HEK293 (cell line): ENCODE data around the gene STUB1.

Source experiments
- CTCF ChIA-PET: fragments of 350-600 bp; formaldehyde crosslinking; extraction: SDS; loops from one replicate; lab custom pipeline; 2021; ENCODE audit warnings: antibody characterized with exemption; lab: Yijun Ruan, JAX
- POLR2A ChIA-PET: fragments of 300-600 bp; formaldehyde crosslinking; extraction: SDS; loops from one replicate; lab custom pipeline; 2020; ENCODE audit warnings: antibody characterized with exemption, inconsistent platforms; lab: Yijun Ruan, JAX
- H3K27ac ChIP-seq: fragments of 200-500 bp; sonication (Bioruptor generic); 2 replicates; pipeline ENCODE4 v1.5.1; 2014; ENCODE audit warnings: low read depth, low read length, control low read depth, inconsistent platforms; ENCODE audit errors: extremely low read depth
- H3K36me3 ChIP-seq, 2 experiments: fragments of 200-500 bp in 1 of 2; sonication (Bioruptor generic) in 1 of 2; 1 replicate in 1 of 2; 2 replicates in 1 of 2; pipeline ENCODE4 v1.5.1; 2014 to 2017; ENCODE audit warnings: inconsistent platforms in 2 of 2, low read length in 2 of 2; ENCODE audit not compliant: control insufficient read depth in 2 of 2, insufficient read depth in 1 of 2
- H3K4me1 ChIP-seq: fragments of 200-500 bp; sonication (Bioruptor generic); 2 replicates; pipeline ENCODE4 v1.5.1; 2014; ENCODE audit warnings: mild to moderate bottlenecking, low read length, inconsistent platforms; ENCODE audit not compliant: control insufficient read depth, insufficient read depth
- H3K4me3 ChIP-seq: 2 replicates; pipeline ENCODE4 v1.5.1; 2011; ENCODE audit warnings: low read depth, mild to moderate bottlenecking, control low read depth, low read length, moderate library complexity
- H3K9me3 ChIP-seq: fragments of 200-500 bp; sonication (Bioruptor generic); 2 replicates; pipeline ENCODE4 v1.5.1; 2014; ENCODE audit warnings: low read depth, low read length, inconsistent platforms; ENCODE audit not compliant: control insufficient read depth, insufficient read depth
- EGR2 ChIP-seq: fragments of 450-650 bp; formaldehyde crosslinking; IDR thresholded peaks from 2 replicates; pipeline ENCODE4 v1.5.1; 2016; ENCODE audit warnings: low read depth, missing biosample characterization, missing genetic modification characterization
- GLI4 ChIP-seq: fragments of 450-650 bp; formaldehyde crosslinking; IDR thresholded peaks from 2 replicates; pipeline ENCODE4 v1.5.1; 2016; ENCODE audit warnings: missing biosample characterization, missing genetic modification characterization
- SCRT2 ChIP-seq: fragments of 450-650 bp; formaldehyde crosslinking; IDR thresholded peaks from 2 replicates; pipeline ENCODE4 v1.5.1; 2016; ENCODE audit warnings: missing biosample characterization, missing genetic modification characterization
- ZBTB1 ChIP-seq: fragments of 450-650 bp; formaldehyde crosslinking; IDR thresholded peaks from 2 replicates; pipeline ENCODE4 v1.5.1; 2016; ENCODE audit warnings: missing biosample characterization, missing genetic modification characterization
- ZNF155 ChIP-seq: fragments of 450-650 bp; formaldehyde crosslinking; IDR thresholded peaks from 2 replicates; pipeline ENCODE4 v1.5.1; 2016; ENCODE audit warnings: missing biosample characterization, missing genetic modification characterization
- ZNF2 ChIP-seq: fragments of 450-650 bp; formaldehyde crosslinking; IDR thresholded peaks from 2 replicates; pipeline ENCODE4 v1.5.1; 2016; ENCODE audit warnings: missing biosample characterization, missing genetic modification characterization
- ZNF292 ChIP-seq: fragments of 450-650 bp; formaldehyde crosslinking; IDR thresholded peaks from 2 replicates; pipeline ENCODE4 v1.5.1; 2016; ENCODE audit warnings: low read depth, missing biosample characterization, missing genetic modification characterization, borderline replicate concordance
- ZNF311 ChIP-seq: fragments of 450-650 bp; formaldehyde crosslinking; IDR thresholded peaks from 2 replicates; pipeline ENCODE4 v1.5.1; 2017; ENCODE audit warnings: missing biosample characterization, missing genetic modification characterization, borderline replicate concordance
- ZNF362 ChIP-seq: fragments of 450-650 bp; formaldehyde crosslinking; IDR thresholded peaks from 2 replicates; pipeline ENCODE4 v1.5.1; 2016; ENCODE audit warnings: missing biosample characterization, missing genetic modification characterization
- ZNF366 ChIP-seq: fragments of 450-650 bp; formaldehyde crosslinking; conservative IDR thresholded peaks from 2 replicates; pipeline ENCODE4 v1.5.1; 2016; ENCODE audit warnings: missing biosample characterization, missing genetic modification characterization
- ZNF555 ChIP-seq: fragments of 450-650 bp; formaldehyde crosslinking; conservative IDR thresholded peaks from 2 replicates; pipeline ENCODE4 v1.5.1; 2017; ENCODE audit warnings: missing biosample characterization, mild to moderate bottlenecking, missing genetic modification characterization, inconsistent platforms
- ZNF600 ChIP-seq: fragments of 450-650 bp; formaldehyde crosslinking; IDR thresholded peaks from 2 replicates; pipeline ENCODE4 v1.5.1; 2016; ENCODE audit warnings: missing biosample characterization, missing genetic modification characterization
- ZNF707 ChIP-seq: fragments of 450-650 bp; formaldehyde crosslinking; IDR thresholded peaks from 2 replicates; pipeline ENCODE4 v1.5.1; 2016; ENCODE audit warnings: missing biosample characterization, missing genetic modification characterization
- ZSCAN16 ChIP-seq: fragments of 450-650 bp; formaldehyde crosslinking; IDR thresholded peaks from 2 replicates; pipeline ENCODE4 v1.5.1; 2016; ENCODE audit warnings: missing biosample characterization, missing genetic modification characterization
- TF ChIP-seq, protein P1 (sequence below): IDR thresholded peaks from 2 replicates; pipeline ENCODE4 v1.6.1; 2011; ENCODE audit warnings: mild to moderate bottlenecking, low read depth, low read length, borderline replicate concordance
- TF ChIP-seq, protein P2 (sequence below): fragments of 450-650 bp; formaldehyde crosslinking; IDR thresholded peaks from 2 replicates; pipeline ENCODE4 v1.5.1; 2016; ENCODE audit warnings: missing biosample characterization, missing genetic modification characterization, low read depth
- TF ChIP-seq, protein P3 (sequence below): fragments of 450-650 bp; formaldehyde crosslinking; IDR thresholded peaks from 2 replicates; pipeline ENCODE4 v1.5.1; 2017; ENCODE audit warnings: missing biosample characterization, missing genetic modification characterization
- TF ChIP-seq, protein P4 (sequence below): fragments of 450-650 bp; formaldehyde crosslinking; IDR thresholded peaks from 2 replicates; pipeline ENCODE4 v1.5.1; 2016; ENCODE audit warnings: missing biosample characterization, missing genetic modification characterization
- TF ChIP-seq, protein P5 (sequence below): fragments of 450-650 bp; IDR thresholded peaks from 2 replicates; pipeline ENCODE4 v1.5.1; 2018; ENCODE audit warnings: missing biosample characterization, missing genetic modification characterization

STUB1 gene

DNA sequence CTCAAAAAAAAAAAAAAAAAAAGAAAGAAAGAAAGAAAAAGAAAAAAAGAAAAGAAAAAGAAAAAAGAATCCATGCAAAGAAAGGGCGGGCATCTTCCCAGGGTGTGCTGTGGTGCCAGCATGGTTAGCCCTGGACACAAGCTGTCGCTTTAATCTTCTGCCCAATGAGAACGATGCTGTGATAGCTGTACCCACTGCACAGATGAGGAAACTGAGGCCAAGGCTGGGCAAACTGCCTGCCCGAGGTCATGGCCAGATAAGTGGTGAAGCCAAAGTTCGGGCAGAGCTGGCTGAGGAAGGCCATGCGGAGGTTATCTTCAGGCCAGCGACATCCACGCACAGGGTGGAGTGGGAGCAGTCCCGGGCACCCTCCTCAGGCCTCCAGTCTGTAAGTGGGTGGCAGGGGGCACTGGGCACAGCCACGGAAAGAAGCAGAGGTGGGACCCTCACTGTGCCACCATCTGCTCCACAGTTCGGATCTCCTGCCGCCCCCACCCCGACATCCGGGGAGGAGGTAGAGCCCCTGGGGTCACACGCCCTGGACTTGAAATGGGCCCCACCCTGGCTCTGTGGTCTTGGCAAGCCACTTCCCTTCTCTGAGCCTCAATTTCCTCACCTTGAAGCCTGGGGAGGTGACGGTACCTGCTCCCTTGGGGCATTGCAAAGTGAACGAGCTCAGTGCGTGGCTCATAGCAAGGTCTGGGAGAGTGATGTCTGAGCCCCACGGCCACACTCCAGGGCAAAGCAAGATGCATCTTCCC is 18.9 kb downstream of the STUB1 start (continued):
- TF ChIP-seq ZNF362 (tag by site-specific recombination) (peak; percentile 42; the same call in 1 of the 2 replicates), ZNF555 (no peak), ZNF311 (tag by site-specific recombination) (no peak), ZNF155 (tag by site-specific recombination) (no peak), ZNF366 (0 out of 2 replicates have a peak, but pooled peaks have one; percentile 44), ZNF292 (tag by site-specific recombination) (no peak), ZNF2 (tag by site-specific recombination) (no peak), ZSCAN16 (tag by site-specific recombination) (no peak)
- TF ChIP-seq, protein P1, sequence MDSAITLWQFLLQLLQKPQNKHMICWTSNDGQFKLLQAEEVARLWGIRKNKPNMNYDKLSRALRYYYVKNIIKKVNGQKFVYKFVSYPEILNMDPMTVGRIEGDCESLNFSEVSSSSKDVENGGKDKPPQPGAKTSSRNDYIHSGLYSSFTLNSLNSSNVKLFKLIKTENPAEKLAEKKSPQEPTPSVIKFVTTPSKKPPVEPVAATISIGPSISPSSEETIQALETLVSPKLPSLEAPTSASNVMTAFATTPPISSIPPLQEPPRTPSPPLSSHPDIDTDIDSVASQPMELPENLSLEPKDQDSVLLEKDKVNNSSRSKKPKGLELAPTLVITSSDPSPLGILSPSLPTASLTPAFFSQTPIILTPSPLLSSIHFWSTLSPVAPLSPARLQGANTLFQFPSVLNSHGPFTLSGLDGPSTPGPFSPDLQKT = no peak
- TF ChIP-seq, protein P2, sequence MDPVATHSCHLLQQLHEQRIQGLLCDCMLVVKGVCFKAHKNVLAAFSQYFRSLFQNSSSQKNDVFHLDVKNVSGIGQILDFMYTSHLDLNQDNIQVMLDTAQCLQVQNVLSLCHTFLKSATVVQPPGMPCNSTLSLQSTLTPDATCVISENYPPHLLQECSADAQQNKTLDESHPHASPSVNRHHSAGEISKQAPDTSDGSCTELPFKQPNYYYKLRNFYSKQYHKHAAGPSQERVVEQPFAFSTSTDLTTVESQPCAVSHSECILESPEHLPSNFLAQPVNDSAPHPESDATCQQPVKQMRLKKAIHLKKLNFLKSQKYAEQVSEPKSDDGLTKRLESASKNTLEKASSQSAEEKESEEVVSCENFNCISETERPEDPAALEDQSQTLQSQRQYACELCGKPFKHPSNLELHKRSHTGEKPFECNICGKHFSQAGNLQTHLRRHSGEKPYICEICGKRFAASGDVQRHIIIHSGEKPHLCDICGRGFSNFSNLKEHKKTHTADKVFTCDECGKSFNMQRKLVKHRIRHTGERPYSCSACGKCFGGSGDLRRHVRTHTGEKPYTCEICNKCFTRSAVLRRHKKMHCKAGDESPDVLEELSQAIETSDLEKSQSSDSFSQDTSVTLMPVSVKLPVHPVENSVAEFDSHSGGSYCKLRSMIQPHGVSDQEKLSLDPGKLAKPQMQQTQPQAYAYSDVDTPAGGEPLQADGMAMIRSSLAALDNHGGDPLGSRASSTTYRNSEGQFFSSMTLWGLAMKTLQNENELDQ (tag by site-specific recombination) = no peak
- TF ChIP-seq, protein P3, sequence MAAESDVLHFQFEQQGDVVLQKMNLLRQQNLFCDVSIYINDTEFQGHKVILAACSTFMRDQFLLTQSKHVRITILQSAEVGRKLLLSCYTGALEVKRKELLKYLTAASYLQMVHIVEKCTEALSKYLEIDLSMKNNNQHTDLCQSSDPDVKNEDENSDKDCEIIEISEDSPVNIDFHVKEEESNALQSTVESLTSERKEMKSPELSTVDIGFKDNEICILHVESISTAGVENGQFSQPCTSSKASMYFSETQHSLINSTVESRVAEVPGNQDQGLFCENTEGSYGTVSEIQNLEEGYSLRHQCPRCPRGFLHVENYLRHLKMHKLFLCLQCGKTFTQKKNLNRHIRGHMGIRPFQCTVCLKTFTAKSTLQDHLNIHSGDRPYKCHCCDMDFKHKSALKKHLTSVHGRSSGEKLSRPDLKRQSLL = peak; percentile 36; the same call in 1 of the 2 replicates
- TF ChIP-seq, protein P4, sequence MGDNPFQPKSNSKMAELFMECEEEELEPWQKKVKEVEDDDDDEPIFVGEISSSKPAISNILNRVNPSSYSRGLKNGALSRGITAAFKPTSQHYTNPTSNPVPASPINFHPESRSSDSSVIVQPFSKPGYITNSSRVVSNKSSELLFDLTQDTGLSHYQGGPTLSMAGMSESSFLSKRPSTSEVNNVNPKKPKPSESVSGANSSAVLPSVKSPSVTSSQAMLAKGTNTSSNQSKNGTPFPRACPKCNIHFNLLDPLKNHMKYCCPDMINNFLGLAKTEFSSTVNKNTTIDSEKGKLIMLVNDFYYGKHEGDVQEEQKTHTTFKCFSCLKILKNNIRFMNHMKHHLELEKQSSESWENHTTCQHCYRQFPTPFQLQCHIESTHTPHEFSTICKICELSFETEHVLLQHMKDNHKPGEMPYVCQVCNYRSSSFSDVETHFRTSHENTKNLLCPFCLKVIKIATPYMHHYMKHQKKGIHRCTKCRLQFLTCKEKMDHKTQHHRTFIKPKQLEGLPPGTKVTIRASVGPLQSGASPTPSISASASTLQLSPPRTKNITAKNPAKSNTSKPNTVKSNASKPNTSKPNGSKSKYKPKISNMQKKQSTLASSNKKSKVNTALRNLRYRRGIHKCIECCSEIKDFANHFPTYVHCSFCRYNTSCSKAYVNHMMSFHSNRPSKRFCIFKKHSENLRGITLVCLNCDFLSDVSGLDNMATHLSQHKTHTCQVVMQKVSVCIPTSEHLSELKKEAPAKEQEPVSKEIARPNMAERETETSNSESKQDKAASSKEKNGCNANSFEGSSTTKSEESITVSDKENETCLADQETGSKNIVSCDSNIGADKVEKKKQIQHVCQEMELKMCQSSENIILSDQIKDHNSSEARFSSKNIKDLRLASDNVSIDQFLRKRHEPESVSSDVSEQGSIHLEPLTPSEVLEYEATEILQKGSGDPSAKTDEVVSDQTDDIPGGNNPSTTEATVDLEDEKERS = no peak

- Histone ChIP-seq H3K27ac (no peak overlapping the region), H3K36me3 (no peaks in the 10 kb centered on the region), H3K4me1 (no peaks in the 10 kb centered on the region), H3K9me3 (no peaks in the 10 kb centered on the region), H3K4me3 (no peak overlapping the region)
- POLR2A ChIA-PET = interaction anchor here (0.7 to 2.0 kb wide), 2 partner anchors 11 to 16 kb away, joined by 3 to 8 read pairs; partner anchors contain the start of gene WDR24
- CTCF ChIA-PET = no interaction called here
- no peak for TF ChIP-seq ZNF707
- TF ChIP-seq EGR2 (tag by site-specific recombination) = peak; percentile 84
- TF ChIP-seq, protein P1 = no peak
- TF ChIP-seq ZNF311 (tag by site-specific recombination) = no peak
- TF ChIP-seq ZNF600 (tag by site-specific recombination) = 0 out of 2 replicates have a peak, but pooled peaks have one; percentile 18
- TF ChIP-seq, protein P5, sequence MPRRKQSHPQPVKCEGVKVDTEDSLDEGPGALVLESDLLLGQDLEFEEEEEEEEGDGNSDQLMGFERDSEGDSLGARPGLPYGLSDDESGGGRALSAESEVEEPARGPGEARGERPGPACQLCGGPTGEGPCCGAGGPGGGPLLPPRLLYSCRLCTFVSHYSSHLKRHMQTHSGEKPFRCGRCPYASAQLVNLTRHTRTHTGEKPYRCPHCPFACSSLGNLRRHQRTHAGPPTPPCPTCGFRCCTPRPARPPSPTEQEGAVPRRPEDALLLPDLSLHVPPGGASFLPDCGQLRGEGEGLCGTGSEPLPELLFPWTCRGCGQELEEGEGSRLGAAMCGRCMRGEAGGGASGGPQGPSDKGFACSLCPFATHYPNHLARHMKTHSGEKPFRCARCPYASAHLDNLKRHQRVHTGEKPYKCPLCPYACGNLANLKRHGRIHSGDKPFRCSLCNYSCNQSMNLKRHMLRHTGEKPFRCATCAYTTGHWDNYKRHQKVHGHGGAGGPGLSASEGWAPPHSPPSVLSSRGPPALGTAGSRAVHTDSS (tag by site-specific recombination) = no peak
- TF ChIP-seq, protein P3 = no peak
- no peak for TF ChIP-seq GLI4 (tag by site-specific recombination)
- TF ChIP-seq SCRT2 (tag by site-specific recombination) = no peak
- no peak for TF ChIP-seq ZBTB1 (tag by site-specific recombination)
Measured at GRCh38 chr16:700684-701584, 20.7 kb downstream of the STUB1 start.
